H1 (cell line): ENCODE results near the gene KCNRG. TPM values are rescaled to one million over a fixed set of nuclear protein-coding genes. Genes with fewer than 3 reads are reported as not detected.

Source experiments
- CTCF ChIA-PET: fragments of 300-600 bp; sonication (Branson Sonifier 250); formaldehyde crosslinking; loops from one replicate; lab custom pipeline; 2021; ENCODE audit not compliant: partially characterized antibody; lab: Charles Lee
- POLR2A ChIA-PET: fragments of 300-600 bp; sonication (Branson Sonifier 250); formaldehyde crosslinking; loops from one replicate; lab custom pipeline; 2021; ENCODE audit warnings: inconsistent platforms; ENCODE audit not compliant: partially characterized antibody; lab: Charles Lee
- DNase-seq, 2 experiments: peaks; one replicate each; pipeline versions ENCODE4 v3.0.0 to v3.0.0-alpha.2; 2010 to 2022; ENCODE audit warnings: low spot score in 2 of 2, low read depth in 1 of 2, mixed read lengths in 1 of 2
- FAIRE-seq: peaks from 2 replicates; lab custom pipeline; 2011; peaks lifted over from hg19 to GRCh38; lab: Jason Lieb, UNC
- H2AFZ ChIP-seq: 2 replicates; pipeline ENCODE4 v1.8.1; 2012; ENCODE audit warnings: low read length, inconsistent platforms
- H2AK5ac ChIP-seq: 2 replicates; pipeline ENCODE4 v1.6.1; 2013; ENCODE audit warnings: low read depth, low read length
- H2BK120ac ChIP-seq: replicated peaks from 2 replicates; pipeline ENCODE3; 2013; ENCODE audit warnings: low read depth, low read length, inconsistent platforms
- H2BK12ac ChIP-seq: 2 replicates; pipeline ENCODE4 v1.6.1; 2013; ENCODE audit warnings: low read depth, low read length
- H2BK15ac ChIP-seq: 2 replicates; pipeline ENCODE4 v1.6.1; 2013; ENCODE audit warnings: low read length
- H2BK20ac ChIP-seq: 2 replicates; pipeline ENCODE4 v1.6.1; 2013; ENCODE audit warnings: low read length
- H2BK5ac ChIP-seq: 2 replicates; pipeline ENCODE4 v1.6.1; 2013; ENCODE audit warnings: low read depth, low read length
- H3K14ac ChIP-seq: 2 replicates; pipeline ENCODE4 v1.6.1; 2013; ENCODE audit warnings: inconsistent platforms; ENCODE audit not compliant: insufficient read length
- H3K18ac ChIP-seq: 2 replicates; pipeline ENCODE4 v1.6.1; 2013; ENCODE audit warnings: low read length; ENCODE audit errors: extremely low read depth
- H3K23ac ChIP-seq: 2 replicates; pipeline ENCODE4 v1.6.1; 2013; ENCODE audit warnings: inconsistent platforms; ENCODE audit not compliant: insufficient read length
- H3K23me2 ChIP-seq: 2 replicates; pipeline ENCODE4 v1.6.1; 2013; ENCODE audit warnings: low read depth, low read length
- H3K27ac ChIP-seq: 2 replicates; pipeline ENCODE4 v1.6.1; 2011; ENCODE audit warnings: low read depth, low read length, inconsistent platforms
- H3K27me3 ChIP-seq, 4 experiments: replicated peaks in 1 of 4; 1 replicate in 1 of 4; 2 replicates in 3 of 4; pipeline versions ENCODE4 v1.6.1 to v1.8.1; 2011 to 2013; ENCODE audit warnings: low read length in 3 of 4, mild to moderate bottlenecking in 3 of 4, inconsistent platforms in 2 of 4, mixed read lengths in 2 of 4, moderate library complexity in 1 of 4; ENCODE audit not compliant: control insufficient read depth in 3 of 4, insufficient read depth in 3 of 4; ENCODE audit errors: extremely low read depth in 1 of 4
- H3K36me3 ChIP-seq, 4 experiments: 2 replicates each; pipeline versions ENCODE4 v1.6.1 to v1.8.1; 2011 to 2013; ENCODE audit warnings: mild to moderate bottlenecking in 4 of 4, low read length in 3 of 4, moderate library complexity in 2 of 4, control low read depth in 1 of 4, inconsistent platforms in 1 of 4; ENCODE audit not compliant: insufficient read depth in 4 of 4, control insufficient read depth in 2 of 4
- H3K4ac ChIP-seq: replicated peaks from 2 replicates; pipeline ENCODE3; 2013; ENCODE audit warnings: low read length, low read depth, mixed read lengths, inconsistent platforms; ENCODE audit not compliant: insufficient read length
- H3K4me1 ChIP-seq, 4 experiments: replicated peaks in 1 of 4; 1 replicate in 1 of 4; 2 replicates in 3 of 4; pipeline versions ENCODE4 v1.6.1 to v1.8.1; 2011 to 2013; ENCODE audit warnings: low read length in 3 of 4, inconsistent platforms in 2 of 4, mixed read lengths in 1 of 4; ENCODE audit not compliant: insufficient read depth in 4 of 4, control insufficient read depth in 3 of 4
- H3K4me2 ChIP-seq, 2 experiments: 2 replicates each; pipeline versions ENCODE4 v1.6.1 to v1.8.1; 2011 to 2013; ENCODE audit warnings: low read depth in 2 of 2, low read length in 2 of 2, control low read depth in 1 of 2, inconsistent platforms in 1 of 2, mild to moderate bottlenecking in 1 of 2; ENCODE audit not compliant: insufficient read depth in 1 of 2
- H3K4me3 ChIP-seq, 4 experiments: fragments of 200-600, 300-600 bp in 1 of 4; sonication (generic), shearing (Covaris generic), sonication (Bioruptor Twin) in 1 of 4; 2 replicates each; pipeline versions ENCODE4 v1.5.1 to v1.8.1; 2011 to 2016; ENCODE audit warnings: low read length in 4 of 4, low read depth in 3 of 4, control low read depth in 2 of 4, inconsistent platforms in 2 of 4, mild to moderate bottlenecking in 2 of 4, mixed read lengths in 1 of 4, moderate library complexity in 1 of 4; ENCODE audit not compliant: insufficient read depth in 2 of 4; ENCODE audit errors: extremely low read depth in 1 of 4
- H3K56ac ChIP-seq: replicated peaks from 2 replicates; pipeline ENCODE3; 2013; ENCODE audit warnings: low read depth, mild to moderate bottlenecking, mixed read lengths, low read length, inconsistent platforms; ENCODE audit not compliant: insufficient read length
- H3K79me1 ChIP-seq: 2 replicates; pipeline ENCODE4 v1.6.1; 2013; ENCODE audit warnings: low read depth, low read length, control low read depth
- H3K79me2 ChIP-seq, 2 experiments: 2 replicates each; pipeline versions ENCODE4 v1.6.1 to v1.8.1; 2012 to 2013; ENCODE audit warnings: low read length in 2 of 2, mild to moderate bottlenecking in 2 of 2, inconsistent platforms in 1 of 2; ENCODE audit not compliant: insufficient read depth in 2 of 2, control insufficient read depth in 1 of 2
- H3K9ac ChIP-seq, 4 experiments: replicated peaks in 1 of 4; 1 replicate in 1 of 4; 2 replicates in 3 of 4; pipeline versions ENCODE4 v1.6.1 to v1.8.1; 2011 to 2013; ENCODE audit warnings: low read depth in 3 of 4, low read length in 3 of 4, control low read depth in 2 of 4, mild to moderate bottlenecking in 2 of 4, moderate library complexity in 2 of 4, inconsistent platforms in 1 of 4; ENCODE audit errors: extremely low read depth in 1 of 4
- H3K9me3 ChIP-seq, 2 experiments: 2 replicates each; pipeline versions ENCODE4 v1.6.1 to v1.8.1; 2012 to 2013; ENCODE audit warnings: mild to moderate bottlenecking in 2 of 2, moderate library complexity in 2 of 2, control low read depth in 1 of 2, inconsistent platforms in 1 of 2, low read depth in 1 of 2, low read length in 1 of 2, mixed read lengths in 1 of 2; ENCODE audit not compliant: insufficient read depth in 2 of 2
- H4K20me1 ChIP-seq, 2 experiments: replicated peaks in 1 of 2; 2 replicates each; pipeline versions ENCODE3 to v1.8.1; 2011 to 2013; ENCODE audit warnings: inconsistent platforms in 2 of 2, low read length in 2 of 2, mild to moderate bottlenecking in 1 of 2; ENCODE audit not compliant: insufficient read depth in 2 of 2, control insufficient read depth in 1 of 2
- H4K5ac ChIP-seq: 2 replicates; pipeline ENCODE4 v1.6.1; 2013; ENCODE audit warnings: low read length, low read depth, mixed read lengths, inconsistent platforms; ENCODE audit not compliant: insufficient read length
- H4K8ac ChIP-seq: 2 replicates; pipeline ENCODE4 v1.8.0; 2013; ENCODE audit warnings: mild to moderate bottlenecking, moderate library complexity, low read length, inconsistent platforms; ENCODE audit not compliant: insufficient read depth; ENCODE audit errors: extremely low read depth
- H4K91ac ChIP-seq: replicated peaks from 2 replicates; pipeline ENCODE3; 2013; ENCODE audit warnings: low read length, mixed read lengths, inconsistent platforms; ENCODE audit not compliant: insufficient read length
- CHD2 ChIP-seq: IDR thresholded peaks from 2 replicates; pipeline ENCODE4 v1.6.1; 2012; ENCODE audit warnings: low read length, improper control_type of control experiment
- EGR1 ChIP-seq: IDR thresholded peaks from 2 replicates; pipeline ENCODE4 v1.6.1; 2011; ENCODE audit warnings: low read depth, low read length, borderline replicate concordance
- FOSL1 ChIP-seq: IDR thresholded peaks from 2 replicates; pipeline ENCODE4 v1.6.1; 2011; ENCODE audit warnings: mild to moderate bottlenecking, low read depth, low read length, moderate library complexity; ENCODE audit not compliant: insufficient read depth
- KDM4A ChIP-seq: IDR thresholded peaks from one replicate; pipeline ENCODE4 v1.7.1; 2012; ENCODE audit warnings: low read depth, mild to moderate bottlenecking, moderate library complexity, low read length, inconsistent platforms; ENCODE audit not compliant: severe bottlenecking
- POLR2A ChIP-seq, 2 experiments: IDR thresholded peaks; 1 replicate in 1 of 2; 2 replicates in 1 of 2; pipeline ENCODE4 v1.6.1; 2011; ENCODE audit warnings: low read depth in 2 of 2, low read length in 2 of 2, mild to moderate bottlenecking in 2 of 2; ENCODE audit errors: control extremely low read depth in 1 of 2
- SIN3A ChIP-seq, 2 experiments: IDR thresholded peaks in 1 of 2; conservative IDR thresholded peaks in 1 of 2; 2 replicates each; pipeline ENCODE4 v1.6.1; 2011 to 2012; ENCODE audit warnings: low read length in 2 of 2, improper control_type of control experiment in 1 of 2, low read depth in 1 of 2, mild to moderate bottlenecking in 1 of 2
- SIX5 ChIP-seq: IDR thresholded peaks from 2 replicates; pipeline ENCODE4 v1.6.1; 2011; ENCODE audit warnings: mild to moderate bottlenecking, low read depth, low read length
- SP4 ChIP-seq: IDR thresholded peaks from 2 replicates; pipeline ENCODE4 v1.6.1; 2012; ENCODE audit warnings: low read length, inconsistent platforms
- SUZ12 ChIP-seq: fragments of 200-600 bp; sonication (generic); IDR thresholded peaks from 2 replicates; pipeline ENCODE4 v1.6.1; 2012; ENCODE audit warnings: mild to moderate bottlenecking, inconsistent platforms, low read length, moderate library complexity, mixed read lengths
- TCF12 ChIP-seq: IDR thresholded peaks from 2 replicates; pipeline ENCODE4 v1.6.1; 2011; ENCODE audit warnings: low read depth, mild to moderate bottlenecking, low read length
- ZNF274 ChIP-seq: IDR thresholded peaks from 2 replicates; pipeline ENCODE4 v1.7.0; 2012; ENCODE audit warnings: low read length, borderline replicate concordance; ENCODE audit errors: extremely low read depth
- WGBS, 2 experiments: shearing (Covaris generic) in 1 of 2; methylation state at CpG; one replicate each; pipeline versions ENCODE4 v1.1.6 to v1.1.7; 2013 to 2015; ENCODE audit warnings: low lambda C conversion rate in 2 of 2, mixed read lengths in 2 of 2, inconsistent platforms in 1 of 2, low coverage in 1 of 2, missing lambda C conversion rate in 1 of 2; ENCODE audit not compliant: insufficient replicate concordance in 2 of 2, insufficient coverage in 1 of 2, insufficient read length in 1 of 2; ENCODE audit errors: extremely low coverage in 1 of 2, missing lambda C conversion rate in 1 of 2; 5-methylcytosine and 5-hydroxymethylcytosine counted together
- polyA plus RNA-seq, 7 experiments: library from polyadenylated mRNA; depleted of rRNA in 3 of 7; stranded (reverse) in 5 of 7; unstranded in 2 of 7; fragments of >200 nt in 5 of 7; fragments of 200-250 nt in 2 of 7; gene quantifications; 1 replicate in 5 of 7; 2 replicates in 1 of 7; 4 replicates in 1 of 7; pipeline versions ENCODE4 v1.2.1 to v1.2.3, GENCODE V29; 2011 to 2013; ENCODE audit warnings: missing spikeins in 2 of 7, mixed read lengths in 2 of 7
- total RNA-seq: library from RNA; stranded (reverse); fragmentation: NEBNext Ultra II Directional; extraction: Animal tissue kit (Norgen Biotek cat#: 25700); gene quantifications from 2 replicates; pipeline ENCODE4 v1.2.1, GENCODE V29; 2021
- TF ChIP-seq, protein P1 (sequence below): IDR thresholded peaks from 2 replicates; pipeline ENCODE4 v1.6.1; 2012; ENCODE audit warnings: inconsistent platforms

The KCNRG gene
- total and polyA plus RNA-seq, 2 of the 8 experiments (the other 6 are each of a cell fraction or from before 2014, with no cell fraction given): 0.65 to 1.2 TPM

DNA sequence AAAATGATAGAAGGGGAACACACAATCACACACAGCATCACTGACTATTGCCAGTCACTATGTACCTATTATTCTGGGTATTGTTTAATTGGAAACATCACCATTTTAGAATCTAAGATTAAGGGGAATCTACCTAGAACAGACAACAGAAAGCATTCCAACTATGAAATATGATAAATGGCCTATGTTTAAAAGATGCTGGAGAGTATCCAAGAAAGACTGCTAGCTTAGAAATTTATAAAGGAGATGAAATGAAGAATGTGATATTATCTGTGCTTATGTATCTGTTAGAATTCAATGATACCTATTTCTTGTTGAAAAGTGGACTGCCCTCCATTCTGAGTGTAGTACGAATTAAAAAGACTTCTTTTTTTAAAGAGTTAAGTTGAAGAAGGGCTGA, 50.5 kb downstream of the KCNRG start:
- H3K23me2 ChIP-seq: 0 out of 2 replicates have a peak, but pooled peaks cover 2% of the 10 kb centered on the region
- no peaks in the 10 kb centered on the region for H3K79me1 ChIP-seq
- H3K23ac ChIP-seq: no peak overlapping the region
- no peaks in the 10 kb centered on the region for H3K79me2 ChIP-seq
- H3K36me3 ChIP-seq: peaks cover 0 to 9% (median 2%) of the 10 kb centered on the region in 4 experiments; a peak in 3 of 8 replicates
- H3K9me3 ChIP-seq: no peaks in the 10 kb centered on the region
- no peak overlapping the region for H3K9ac ChIP-seq
- no peak for DNase-seq
- ChIA-PET CTCF (no interaction called here), POLR2A (no interaction called here)
- no peak overlapping the region for H3K14ac ChIP-seq
- no peak overlapping the region for H3K27ac ChIP-seq
- no peak overlapping the region for H2BK5ac ChIP-seq
- no peaks in the 10 kb centered on the region for H3K4me1 ChIP-seq
- H4K91ac ChIP-seq: no peak overlapping the region
- H2BK15ac ChIP-seq: no peak overlapping the region
- WGBS, 2 experiments: 85% methylated on average over 1 of the region's 1 CpG; no CpG with 5 or more reads in 1 of the 2 experiments
- H3K27me3 ChIP-seq: no peaks in the 10 kb centered on the region
- no peak overlapping the region for H2BK12ac ChIP-seq
- H2AFZ ChIP-seq: no peak overlapping the region
- peaks cover 0 to 2% of the 10 kb centered on the region in 2 experiments for H4K20me1 ChIP-seq
- H3K4ac ChIP-seq: no peak overlapping the region
- H4K8ac ChIP-seq: no peak overlapping the region
- no peak overlapping the region for H3K4me3 ChIP-seq
- H3K4me2 ChIP-seq: no peak overlapping the region
- FAIRE-seq: no peak
- no peak overlapping the region for H3K56ac ChIP-seq
- no peak overlapping the region for H3K18ac ChIP-seq
- no peak overlapping the region for H2AK5ac ChIP-seq
- H2BK120ac ChIP-seq: no peak overlapping the region
- no peak overlapping the region for H4K5ac ChIP-seq
- H2BK20ac ChIP-seq: no peak overlapping the region
- TF ChIP-seq SIN3A (conservative IDR thresholded peaks at IDR 0.05 in 1 of 2, IDR thresholded peaks at IDR 0.05 in 1 of 2; ENCODE audit: low read depth in 1 of 2, low read length in 2 of 2): no peak
- TF ChIP-seq SP4: no peak
- TF ChIP-seq SUZ12: no peak
- TF ChIP-seq POLR2A (IDR thresholded peaks at IDR 0.05; ENCODE audit: control extremely low read depth in 1 of 2, low read depth in 2 of 2, low read length in 2 of 2): no peak
- no peak for TF ChIP-seq TCF12
- no peak for TF ChIP-seq EGR1
- TF ChIP-seq FOSL1: no peak
- TF ChIP-seq, protein P1, sequence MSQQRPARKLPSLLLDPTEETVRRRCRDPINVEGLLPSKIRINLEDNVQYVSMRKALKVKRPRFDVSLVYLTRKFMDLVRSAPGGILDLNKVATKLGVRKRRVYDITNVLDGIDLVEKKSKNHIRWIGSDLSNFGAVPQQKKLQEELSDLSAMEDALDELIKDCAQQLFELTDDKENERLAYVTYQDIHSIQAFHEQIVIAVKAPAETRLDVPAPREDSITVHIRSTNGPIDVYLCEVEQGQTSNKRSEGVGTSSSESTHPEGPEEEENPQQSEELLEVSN: no peak
- no peak for TF ChIP-seq SIX5
- TF ChIP-seq ZNF274: no peak
- no peak for TF ChIP-seq CHD2
- no peak for TF ChIP-seq KDM4A
